ENCODE measurements around the gene IGF2BP3.

DNA sequence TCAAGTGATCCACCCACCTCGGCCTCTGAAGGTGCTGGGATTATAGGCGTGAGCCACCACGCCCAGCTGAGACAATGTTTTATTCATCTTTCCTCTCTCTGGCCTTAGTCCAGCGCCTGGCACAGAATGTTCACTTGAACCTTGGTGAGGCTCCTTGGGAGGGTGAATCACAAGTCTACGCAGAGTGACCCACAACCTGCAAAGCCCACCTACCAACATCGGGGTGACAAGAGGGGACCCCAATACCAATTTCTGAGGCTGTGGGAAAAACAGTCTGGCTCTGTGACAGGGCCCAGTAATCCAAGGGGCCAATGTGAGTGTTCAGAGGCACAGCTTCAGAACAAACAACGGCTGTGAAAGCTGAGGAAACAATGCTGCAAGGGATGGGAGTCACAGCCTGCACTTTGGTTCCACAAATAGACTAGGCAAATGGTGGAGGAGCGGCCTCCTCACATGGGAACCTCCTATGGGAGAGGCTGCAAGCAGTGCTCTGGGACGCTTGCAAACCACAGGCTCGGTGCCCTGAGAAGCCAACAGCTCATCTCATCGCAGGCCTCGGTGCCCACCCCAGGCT is 176.7 kb downstream of the IGF2BP3 start:
- TF ChIP-seq, protein P1, sequence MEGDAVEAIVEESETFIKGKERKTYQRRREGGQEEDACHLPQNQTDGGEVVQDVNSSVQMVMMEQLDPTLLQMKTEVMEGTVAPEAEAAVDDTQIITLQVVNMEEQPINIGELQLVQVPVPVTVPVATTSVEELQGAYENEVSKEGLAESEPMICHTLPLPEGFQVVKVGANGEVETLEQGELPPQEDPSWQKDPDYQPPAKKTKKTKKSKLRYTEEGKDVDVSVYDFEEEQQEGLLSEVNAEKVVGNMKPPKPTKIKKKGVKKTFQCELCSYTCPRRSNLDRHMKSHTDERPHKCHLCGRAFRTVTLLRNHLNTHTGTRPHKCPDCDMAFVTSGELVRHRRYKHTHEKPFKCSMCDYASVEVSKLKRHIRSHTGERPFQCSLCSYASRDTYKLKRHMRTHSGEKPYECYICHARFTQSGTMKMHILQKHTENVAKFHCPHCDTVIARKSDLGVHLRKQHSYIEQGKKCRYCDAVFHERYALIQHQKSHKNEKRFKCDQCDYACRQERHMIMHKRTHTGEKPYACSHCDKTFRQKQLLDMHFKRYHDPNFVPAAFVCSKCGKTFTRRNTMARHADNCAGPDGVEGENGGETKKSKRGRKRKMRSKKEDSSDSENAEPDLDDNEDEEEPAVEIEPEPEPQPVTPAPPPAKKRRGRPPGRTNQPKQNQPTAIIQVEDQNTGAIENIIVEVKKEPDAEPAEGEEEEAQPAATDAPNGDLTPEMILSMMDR (optimal IDR thresholded peaks at IDR 0.05 in 1 of 3, IDR thresholded peaks at IDR 0.05 in 1 of 3, conservative IDR thresholded peaks at IDR 0.05 in 1 of 3; ENCODE audit: extremely low read depth in 1 of 3, insufficient read depth in 2 of 3, low read length in 3 of 3), result no peak
- no peak for TF ChIP-seq EZH2 (IDR thresholded peaks at IDR 0.05; ENCODE audit: low read length)

Data from keratinocyte (primary cell).